Activated naive CD4-positive, alpha-beta T cell treated with anti-CD3 and anti-CD28 coated beads for 36 hours (primary cell): ENCODE data around the gene ACE. TPM values are rescaled to one million over a fixed set of nuclear protein-coding genes. Genes with fewer than 3 reads are reported as not detected.

Source experiments
- CTCF ChIA-PET: fragments of 350-600 bp; sonication (Branson Sonifier 250); formaldehyde crosslinking; loops from one replicate; lab custom pipeline; 2021; ENCODE audit warnings: antibody characterized with exemption; lab: Charles Lee
- DNase-seq: peaks from one replicate; pipeline ENCODE4 v3.0.0-alpha.2; 2020
- H3K27ac Mint-ChIP-seq: one replicate; pipeline ENCODE4 v1.8.0; 2021; ENCODE audit warnings: mild to moderate bottlenecking, mixed read lengths
- H3K27me3 Mint-ChIP-seq: one replicate; pipeline ENCODE4 v1.8.0; 2021; ENCODE audit warnings: low read depth, mixed read lengths
- H3K36me3 Mint-ChIP-seq: one replicate; pipeline ENCODE4 v1.8.0; 2021; ENCODE audit warnings: low read depth, mixed read lengths
- H3K4me1 Mint-ChIP-seq: one replicate; pipeline ENCODE4 v1.8.0; 2021; ENCODE audit warnings: low read depth, mixed read lengths
- H3K4me3 Mint-ChIP-seq: one replicate; pipeline ENCODE4 v1.8.0; 2021; ENCODE audit warnings: mild to moderate bottlenecking, moderate library complexity, mixed read lengths
- H3K9me3 Mint-ChIP-seq: one replicate; pipeline ENCODE4 v1.8.0; 2021; ENCODE audit warnings: mixed read lengths
- intact Hi-C: fragments of 100-400 bp; cut with micrococcal nuclease; formaldehyde crosslinking; loops from one replicate; pipeline ENCODE4 v1.15.1; 2023
- total RNA-seq, 2 experiments: library from RNA; stranded (reverse); gene quantifications; one replicate each; pipeline ENCODE4 v1.2.3, GENCODE V29; 2021

Gene ACE
- total RNA-seq, 2 experiments from 2014 or later = 0.12 to 0.50 TPM

- DNase-seq = no peak
- no peaks in the 10 kb centered on the region for H3K27me3 Mint-ChIP-seq
- no peaks in the 10 kb centered on the region for H3K36me3 Mint-ChIP-seq
- CTCF ChIA-PET = interaction anchor here (0.6 to 1.6 kb wide), 3 partner anchors 12 to 859 kb away, joined by 3 to 4 read pairs (median 3); no protein-coding TSS in a partner anchor
- H3K27ac Mint-ChIP-seq = no peak overlapping the region
- intact Hi-C loops = no loop called here
- H3K9me3 Mint-ChIP-seq = no peaks in the 10 kb centered on the region
- peaks cover 24% of the 10 kb centered on the region for H3K4me1 Mint-ChIP-seq
- H3K4me3 Mint-ChIP-seq = no peak overlapping the region
Observed at GRCh38 chr17:63438092-63439051, 38.5 kb upstream of the ACE start.

- CTCF ChIA-PET = interaction anchor here (0.6 to 1.1 kb wide), 4 partner anchors 14 to 365 kb away, joined by 3 read pairs; no protein-coding TSS in a partner anchor
- peak overlapping the region; percentile 7 for H3K27ac Mint-ChIP-seq
- intact Hi-C loops = no loop called here
- no peaks in the 10 kb centered on the region for H3K36me3 Mint-ChIP-seq
- no peaks in the 10 kb centered on the region for H3K9me3 Mint-ChIP-seq
- peaks cover 19% of the 10 kb centered on the region for H3K4me1 Mint-ChIP-seq
- H3K27me3 Mint-ChIP-seq = no peaks in the 10 kb centered on the region
- DNase-seq = no peak
- no peak overlapping the region for H3K4me3 Mint-ChIP-seq
Observed at GRCh38 chr17:63439687-63440086, 37.2 kb upstream of the ACE start.

GRCh38 chr17:63440127-63440769 is 36.6 kb upstream of the ACE start:
- no peak for DNase-seq
- H3K27me3 Mint-ChIP-seq = no peaks in the 10 kb centered on the region
- no peaks in the 10 kb centered on the region for H3K9me3 Mint-ChIP-seq
- H3K27ac Mint-ChIP-seq = no peak overlapping the region
- H3K4me3 Mint-ChIP-seq = no peak overlapping the region
- intact Hi-C loops = no loop called here
- H3K4me1 Mint-ChIP-seq = peaks cover 20% of the 10 kb centered on the region
- CTCF ChIA-PET = interaction anchor here (0.6 to 1.1 kb wide), 5 partner anchors 12 to 364 kb away, joined by 3 read pairs; no protein-coding TSS in a partner anchor
- H3K36me3 Mint-ChIP-seq = no peaks in the 10 kb centered on the region

GRCh38 chr17:63440770-63441335 is 36.0 kb upstream of the ACE start:
- no peaks in the 10 kb centered on the region for H3K9me3 Mint-ChIP-seq
- intact Hi-C loops = no loop called here
- no peak overlapping the region for H3K4me3 Mint-ChIP-seq
- CTCF ChIA-PET = interaction anchor here (1.0 to 1.1 kb wide), 3 partner anchors 13 to 364 kb away, joined by 3 read pairs; no protein-coding TSS in a partner anchor
- no peaks in the 10 kb centered on the region for H3K27me3 Mint-ChIP-seq
- no peak for DNase-seq
- H3K4me1 Mint-ChIP-seq = peaks cover 21% of the 10 kb centered on the region
- H3K36me3 Mint-ChIP-seq = no peaks in the 10 kb centered on the region
- no peak overlapping the region for H3K27ac Mint-ChIP-seq

GRCh38 chr17:63441654-63442053 is 35.2 kb upstream of the ACE start:
- Mint-ChIP-seq H3K27ac (no peak overlapping the region), H3K4me1 (peaks cover 21% of the 10 kb centered on the region), H3K36me3 (no peaks in the 10 kb centered on the region), H3K4me3 (no peak overlapping the region), H3K9me3 (no peaks in the 10 kb centered on the region), H3K27me3 (no peaks in the 10 kb centered on the region)
- CTCF ChIA-PET = no interaction called here
- no peak for DNase-seq
- intact Hi-C loops = no loop called here

GRCh38 chr17:63442074-63442473 is 34.8 kb upstream of the ACE start:
- H3K4me3 Mint-ChIP-seq = no peak overlapping the region
- no peak overlapping the region for H3K27ac Mint-ChIP-seq
- no peaks in the 10 kb centered on the region for H3K36me3 Mint-ChIP-seq
- intact Hi-C loops = no loop called here
- peaks cover 24% of the 10 kb centered on the region for H3K4me1 Mint-ChIP-seq
- CTCF ChIA-PET = interaction anchor here (1.4 to 3.8 kb wide), 3 partner anchors 7 to 170 kb away, joined by 5 to 16 read pairs (median 15); no protein-coding TSS in a partner anchor
- no peak for DNase-seq
- H3K27me3 Mint-ChIP-seq = no peaks in the 10 kb centered on the region
- H3K9me3 Mint-ChIP-seq = no peaks in the 10 kb centered on the region

GRCh38 chr17:63442549-63443035 is 34.3 kb upstream of the ACE start:
- no peak overlapping the region for H3K27ac Mint-ChIP-seq
- H3K4me3 Mint-ChIP-seq = no peak overlapping the region
- H3K27me3 Mint-ChIP-seq = no peaks in the 10 kb centered on the region
- H3K9me3 Mint-ChIP-seq = no peaks in the 10 kb centered on the region
- intact Hi-C loops = no loop called here
- H3K4me1 Mint-ChIP-seq = peaks cover 29% of the 10 kb centered on the region
- CTCF ChIA-PET = interaction anchor here (1.4 to 3.8 kb wide), 4 partner anchors 8 to 170 kb away, joined by 5 to 16 read pairs (median 10); no protein-coding TSS in a partner anchor
- H3K36me3 Mint-ChIP-seq = no peaks in the 10 kb centered on the region
- DNase-seq = peak; percentile 38

- Mint-ChIP-seq H3K4me1 (peaks cover 30% of the 10 kb centered on the region), H3K4me3 (no peak overlapping the region), H3K27me3 (no peaks in the 10 kb centered on the region), H3K9me3 (no peaks in the 10 kb centered on the region), H3K36me3 (no peaks in the 10 kb centered on the region), H3K27ac (no peak overlapping the region)
- intact Hi-C loops = no loop called here
- CTCF ChIA-PET = interaction anchor here (1.4 to 3.8 kb wide), 4 partner anchors 8 to 170 kb away, joined by 5 to 16 read pairs (median 10); no protein-coding TSS in a partner anchor
- no peak for DNase-seq
Observed at GRCh38 chr17:63443053-63443452, 33.8 kb upstream of the ACE start.

- CTCF ChIA-PET = interaction anchor here (0.6 to 3.8 kb wide), 5 partner anchors 10 to 171 kb away, joined by 3 to 16 read pairs (median 13); no protein-coding TSS in a partner anchor
- Mint-ChIP-seq H3K4me3 (no peak overlapping the region), H3K4me1 (peaks cover 30% of the 10 kb centered on the region), H3K36me3 (no peaks in the 10 kb centered on the region), H3K27ac (no peak overlapping the region), H3K27me3 (no peaks in the 10 kb centered on the region), H3K9me3 (no peaks in the 10 kb centered on the region)
- DNase-seq = no peak
- intact Hi-C loops = no loop called here
Observed at GRCh38 chr17:63444457-63444856, 32.4 kb upstream of the ACE start.

GRCh38 chr17:63445065-63445464 is 31.8 kb upstream of the ACE start:
- Mint-ChIP-seq H3K36me3 (no peaks in the 10 kb centered on the region), H3K27me3 (no peaks in the 10 kb centered on the region), H3K27ac (no peak overlapping the region), H3K4me1 (peaks cover 24% of the 10 kb centered on the region), H3K9me3 (no peaks in the 10 kb centered on the region), H3K4me3 (peak overlapping the region; percentile 38)
- intact Hi-C loops = loop anchor here (5.0 kb wide), 1 partner anchor 252 kb away; no protein-coding TSS in a partner anchor
- CTCF ChIA-PET = interaction anchor here (0.8 to 3.8 kb wide), 5 partner anchors 10 to 167 kb away, joined by 3 to 16 read pairs (median 13); no protein-coding TSS in a partner anchor
- DNase-seq = no peak

GRCh38 chr17:63445571-63445953 is 31.3 kb upstream of the ACE start:
- DNase-seq = peak; percentile 20
- Mint-ChIP-seq H3K4me1 (peaks cover 22% of the 10 kb centered on the region), H3K27ac (no peak overlapping the region)

More at GRCh38 chr17:63445571-63445953, 31.3 kb upstream of the ACE start:
- Mint-ChIP-seq H3K9me3 (no peaks in the 10 kb centered on the region), H3K27me3 (no peaks in the 10 kb centered on the region), H3K36me3 (no peaks in the 10 kb centered on the region), H3K4me3 (peak overlapping the region; percentile 38)
- CTCF ChIA-PET = interaction anchor here (0.8 to 3.8 kb wide), 4 partner anchors 11 to 166 kb away, joined by 4 to 16 read pairs (median 14); no protein-coding TSS in a partner anchor
- intact Hi-C loops = loop anchor here (5.0 kb wide), 1 partner anchor 252 kb away; no protein-coding TSS in a partner anchor
